Measurements from ENCODE around the gene POLR1A. TPM values are rescaled to one million over a fixed set of nuclear protein-coding genes. Genes with fewer than 3 reads are reported as not detected.

The POLR1A gene
- total RNA-seq, 4 donors from 2014 or later: 10.9 to 38.8 (median 17.7) TPM

DNA sequence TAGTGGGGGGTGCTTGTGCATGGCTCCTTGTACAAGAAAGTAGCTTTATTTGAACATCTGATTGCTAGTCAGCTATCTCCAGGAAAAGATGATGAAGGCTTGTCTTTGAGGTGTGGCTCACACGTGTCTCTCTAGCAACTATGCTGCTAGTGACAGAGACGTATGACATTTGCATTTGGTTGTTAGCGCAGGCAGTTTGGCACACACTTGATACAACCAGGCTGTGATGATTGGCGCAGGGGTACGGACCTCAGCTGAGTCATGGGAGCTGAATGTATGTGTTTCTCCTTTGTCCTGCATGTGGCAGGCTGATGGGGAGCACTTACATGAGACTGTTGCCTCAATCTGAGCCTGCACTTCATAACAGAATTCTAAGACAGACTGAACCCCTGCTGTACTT is 30.0 kb upstream of the POLR1A start:
- DNase-seq: no peak
- peaks cover 0 to 3% of the 10 kb centered on the region in 2 donors for H3K36me3 ChIP-seq
- H3K4me1 ChIP-seq: no peaks in the 10 kb centered on the region
- TF ChIP-seq, protein P1, sequence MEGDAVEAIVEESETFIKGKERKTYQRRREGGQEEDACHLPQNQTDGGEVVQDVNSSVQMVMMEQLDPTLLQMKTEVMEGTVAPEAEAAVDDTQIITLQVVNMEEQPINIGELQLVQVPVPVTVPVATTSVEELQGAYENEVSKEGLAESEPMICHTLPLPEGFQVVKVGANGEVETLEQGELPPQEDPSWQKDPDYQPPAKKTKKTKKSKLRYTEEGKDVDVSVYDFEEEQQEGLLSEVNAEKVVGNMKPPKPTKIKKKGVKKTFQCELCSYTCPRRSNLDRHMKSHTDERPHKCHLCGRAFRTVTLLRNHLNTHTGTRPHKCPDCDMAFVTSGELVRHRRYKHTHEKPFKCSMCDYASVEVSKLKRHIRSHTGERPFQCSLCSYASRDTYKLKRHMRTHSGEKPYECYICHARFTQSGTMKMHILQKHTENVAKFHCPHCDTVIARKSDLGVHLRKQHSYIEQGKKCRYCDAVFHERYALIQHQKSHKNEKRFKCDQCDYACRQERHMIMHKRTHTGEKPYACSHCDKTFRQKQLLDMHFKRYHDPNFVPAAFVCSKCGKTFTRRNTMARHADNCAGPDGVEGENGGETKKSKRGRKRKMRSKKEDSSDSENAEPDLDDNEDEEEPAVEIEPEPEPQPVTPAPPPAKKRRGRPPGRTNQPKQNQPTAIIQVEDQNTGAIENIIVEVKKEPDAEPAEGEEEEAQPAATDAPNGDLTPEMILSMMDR (IDR thresholded peaks at IDR 0.05): no peak
- no peak for TF ChIP-seq POLR2A (IDR thresholded peaks at IDR 0.05)
- no peaks in the 10 kb centered on the region for H3K9me3 ChIP-seq
- no peak overlapping the region for H3K4me3 ChIP-seq
- no peak overlapping the region for H3K27ac ChIP-seq
- no peaks in the 10 kb centered on the region for H3K27me3 ChIP-seq
- intact Hi-C loops (cut with DNase I; ENCODE audit: low total_unique reads): no loop called here

DNA sequence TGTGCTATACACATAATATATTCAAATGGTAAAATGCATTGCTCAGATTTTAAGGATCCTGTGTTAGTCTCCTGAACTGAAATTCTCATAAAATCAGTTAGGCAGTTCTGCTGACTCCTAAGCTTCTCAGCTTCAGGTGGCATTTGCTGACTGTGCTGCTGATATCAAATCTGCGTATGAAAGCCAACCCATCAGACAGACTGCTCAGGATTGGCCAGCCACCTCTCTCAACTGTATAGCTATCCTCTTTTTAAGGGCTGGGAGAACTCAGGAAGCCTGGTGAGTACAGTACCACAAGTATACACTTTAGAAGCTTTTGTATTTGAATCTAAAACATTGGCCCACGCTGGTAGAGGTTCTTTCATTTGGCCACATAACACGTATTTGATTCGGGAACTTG is 29.0 kb upstream of the POLR1A start:
- Histone ChIP-seq H3K4me3 (no peak overlapping the region), H3K27ac (no peak overlapping the region), H3K9me3 (no peaks in the 10 kb centered on the region), H3K4me1 (no peaks in the 10 kb centered on the region), H3K27me3 (no peaks in the 10 kb centered on the region), H3K36me3 (peaks cover 0 to 3% of the 10 kb centered on the region in 2 donors)
- intact Hi-C loops (cut with DNase I; ENCODE audit: low total_unique reads): no loop called here
- TF ChIP-seq, protein P1 (IDR thresholded peaks at IDR 0.05): no peak
- no peak for TF ChIP-seq POLR2A (IDR thresholded peaks at IDR 0.05)
- no peak for DNase-seq

DNA sequence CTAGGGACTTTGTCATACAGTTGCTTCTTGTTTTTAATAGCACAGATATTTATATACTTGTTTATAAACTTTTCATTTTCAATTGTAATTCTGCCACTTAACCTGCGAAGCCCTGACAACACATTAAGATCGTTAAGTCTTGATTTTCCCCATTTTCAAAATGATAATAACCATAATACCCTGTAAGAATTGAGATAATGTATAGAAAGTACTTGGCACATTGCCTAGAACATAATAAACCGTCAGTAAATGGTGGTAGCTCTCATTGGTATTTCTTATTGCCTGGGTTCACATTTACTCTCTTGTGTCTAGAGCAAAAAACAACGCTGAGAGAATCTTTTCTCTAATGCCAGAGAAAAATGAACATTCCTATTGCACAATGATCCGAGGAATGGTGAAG is 19.0 kb upstream of the POLR1A start:
- Histone ChIP-seq H3K4me3 (no peak overlapping the region), H3K27me3 (no peaks in the 10 kb centered on the region), H3K27ac (no peak overlapping the region), H3K4me1 (no peaks in the 10 kb centered on the region), H3K36me3 (no peaks in the 10 kb centered on the region), H3K9me3 (no peaks in the 10 kb centered on the region)
- DNase-seq: no peak
- no peak for TF ChIP-seq POLR2A (IDR thresholded peaks at IDR 0.05)
- TF ChIP-seq, protein P1 (IDR thresholded peaks at IDR 0.05): no peak
- intact Hi-C loops (cut with DNase I; ENCODE audit: low total_unique reads): no loop called here

DNA sequence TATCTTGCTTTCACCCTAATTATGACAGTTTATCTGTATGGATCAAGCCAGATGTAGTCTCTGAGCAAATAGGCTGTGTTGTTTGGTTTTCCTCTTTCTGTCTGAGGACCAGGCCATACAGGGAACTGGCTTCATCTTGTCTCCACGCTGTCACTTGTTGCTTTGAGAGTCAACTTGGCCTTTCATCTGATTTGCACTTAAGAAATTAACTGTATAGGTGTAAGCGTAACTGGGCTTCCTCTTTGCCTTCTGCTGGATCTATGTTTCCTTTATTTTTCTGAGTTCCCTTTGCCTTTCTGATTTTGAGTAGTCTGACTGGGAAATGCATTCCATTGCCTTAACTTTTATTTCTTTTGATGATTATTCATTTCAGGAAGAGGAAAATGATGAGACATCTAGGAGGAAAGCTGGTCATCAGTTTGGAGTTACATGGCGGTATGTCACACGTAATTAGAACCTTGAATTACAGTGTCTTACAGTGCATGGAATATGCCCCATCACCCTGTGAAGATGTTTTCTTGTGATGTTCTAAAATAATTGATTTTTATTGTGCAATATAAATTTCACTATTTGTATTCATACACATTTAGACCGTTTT is 17.7 kb upstream of the POLR1A start:
- Histone ChIP-seq H3K9me3 (no peaks in the 10 kb centered on the region), H3K27ac (no peak overlapping the region), H3K4me3 (no peak overlapping the region), H3K4me1 (no peaks in the 10 kb centered on the region), H3K27me3 (no peaks in the 10 kb centered on the region), H3K36me3 (no peaks in the 10 kb centered on the region)
- no peak for TF ChIP-seq POLR2A (IDR thresholded peaks at IDR 0.05)
- TF ChIP-seq, protein P1 (IDR thresholded peaks at IDR 0.05): no peak
- intact Hi-C loops (cut with DNase I; ENCODE audit: low total_unique reads): no loop called here
- DNase-seq: no peak

DNA sequence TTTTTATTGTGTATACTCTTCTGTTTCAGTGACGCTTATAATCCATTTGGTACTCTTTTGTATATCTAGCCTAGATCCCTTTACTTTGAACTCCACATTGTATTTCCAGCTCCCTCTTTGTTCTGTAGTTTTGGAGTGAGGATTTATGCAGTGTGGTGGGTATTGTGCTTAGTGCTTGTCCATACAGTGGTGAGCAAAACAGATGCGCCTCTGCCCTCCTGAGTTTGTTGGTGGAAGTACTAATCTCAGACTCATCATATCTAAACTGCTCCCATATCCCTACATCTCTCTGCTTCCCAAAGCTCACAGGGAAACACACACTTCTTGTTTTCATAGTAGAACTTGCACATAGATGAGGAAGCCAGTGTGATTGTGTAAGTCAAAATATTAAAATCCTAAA is 12.4 kb upstream of the POLR1A start:
- intact Hi-C loops (cut with DNase I; ENCODE audit: low total_unique reads): no loop called here
- Histone ChIP-seq H3K27me3 (no peaks in the 10 kb centered on the region), H3K27ac (no peak overlapping the region), H3K4me1 (no peaks in the 10 kb centered on the region), H3K4me3 (no peak overlapping the region), H3K9me3 (no peaks in the 10 kb centered on the region), H3K36me3 (no peaks in the 10 kb centered on the region)
- TF ChIP-seq POLR2A (IDR thresholded peaks at IDR 0.05): no peak
- TF ChIP-seq, protein P1 (IDR thresholded peaks at IDR 0.05): no peak
- DNase-seq: no peak
